DMS53 treated with DMSO at 0.1 percent for 48 hours (cell line): ENCODE measurements around the gene LBH.

Experiments
- DNase-seq: peaks from one replicate; lab custom pipeline; 2025; ENCODE audit not compliant: unreplicated experiment; lab: John Stamatoyannopoulos, UW

Gene LBH

GRCh38 chr2:30300456-30301221 lies 69.3 kb downstream of the LBH start:
- DNase-seq: no peak

GRCh38 chr2:30301551-30301950 lies 70.2 kb downstream of the LBH start:
- DNase-seq: no peak

GRCh38 chr2:30302566-30302965 lies 71.2 kb downstream of the LBH start:
- no peak for DNase-seq

GRCh38 chr2:30303095-30303494 lies 71.8 kb downstream of the LBH start:
- DNase-seq: no peak

GRCh38 chr2:30305235-30305634 lies 73.9 kb downstream of the LBH start:
- DNase-seq: no peak

- no peak for DNase-seq
These were observed 75.2 kb downstream of the LBH start for GRCh38 chr2:30306522-30306921.

GRCh38 chr2:30308280-30308679 lies 76.9 kb downstream of the LBH start:
- DNase-seq: no peak
